Body of pancreas (tissue), 4 donors: ENCODE results near the gene PPIL4. TPM values are rescaled to one million over a fixed set of nuclear protein-coding genes. Genes with fewer than 3 reads are reported as not detected.
"Not testable (repeated sequence)": the region's sequence is repeated elsewhere in the genome, so short reads cannot be mapped to it uniquely, and the experiment has no call there.

ENCODE experiments used
- ATAC-seq: fragments of 150-250 bp; one replicate; pipeline ENCODE4 v1.9.1; 2016
- DNase-seq, 4 donors: peaks; one replicate each; pipeline ENCODE4 v3.0.0-alpha.2; 2019
- H3K27ac ChIP-seq, 4 donors: fragments of 200-600 bp; sonication (generic); 1 replicate in 3 of 4; 2 replicates in 1 of 4; pipeline versions ENCODE4 v1.5.1 to v1.6.1; 2016 to 2019; ENCODE audit warnings: mild to moderate bottlenecking in 1 of 4, mixed read lengths in 1 of 4, moderate library complexity in 1 of 4
- H3K27me3 ChIP-seq, 2 donors: fragments of 200-600 bp; sonication (generic); one replicate each; pipeline ENCODE4 v1.6.0; 2016; ENCODE audit warnings: mild to moderate bottlenecking in 1 of 2
- H3K36me3 ChIP-seq, 2 donors: fragments of 200-600 bp; sonication (generic); replicated peaks in 1 of 2; 2 replicates each; pipeline ENCODE4 v1.5.1; 2016; ENCODE audit warnings: low read depth in 2 of 2; ENCODE audit not compliant: insufficient read depth in 1 of 2
- H3K4me1 ChIP-seq: fragments of 200-600 bp; sonication (generic); one replicate; pipeline ENCODE4 v1.6.0; 2016
- H3K4me3 ChIP-seq, 2 donors: fragments of 200-600 bp; sonication (generic); 1 replicate in 1 of 2; 2 replicates in 1 of 2; pipeline ENCODE4 v1.5.1; 2016 to 2019
- H3K9me3 ChIP-seq, 3 donors: fragments of 200-600 bp; sonication (generic); 1 replicate in 2 of 3; 2 replicates in 1 of 3; pipeline ENCODE4 v1.5.1; 2016
- POLR2A ChIP-seq, 3 donors: fragments of 450-650 bp; IDR thresholded peaks; one replicate each; pipeline ENCODE4 v1.6.1; 2016; ENCODE audit warnings: antibody characterized with exemption in 3 of 3, mild to moderate bottlenecking in 2 of 3
- WGBS, 2 donors: methylation state at CpG; one replicate each; pipeline ENCODE4 v1.1.5; 2017; 5-methylcytosine and 5-hydroxymethylcytosine counted together
- intact Hi-C: fragments of 100-400 bp; cut with DNase I; formaldehyde crosslinking; loops from one replicate; pipeline ENCODE4 v1.15.1; 2023
- total RNA-seq, 2 donors: library from RNA; depleted of rRNA; stranded (reverse); fragments of >200 nt; gene quantifications; one replicate each; pipeline ENCODE4 v1.1.0, GENCODE V29; 2016
- TF ChIP-seq, protein P1 (sequence below), 7 experiments: fragments of 450-650 bp in 4 of 7; fragments of 200-600 bp in 3 of 7; sonication (generic) in 3 of 7; IDR thresholded peaks; one replicate each; pipeline ENCODE4 v1.5.1; 2016 to 2019; ENCODE audit warnings: antibody characterized with exemption in 7 of 7

PPIL4 gene
- total RNA-seq, 2 donors from 2014 or later: 14.5 to 24.1 TPM

DNA sequence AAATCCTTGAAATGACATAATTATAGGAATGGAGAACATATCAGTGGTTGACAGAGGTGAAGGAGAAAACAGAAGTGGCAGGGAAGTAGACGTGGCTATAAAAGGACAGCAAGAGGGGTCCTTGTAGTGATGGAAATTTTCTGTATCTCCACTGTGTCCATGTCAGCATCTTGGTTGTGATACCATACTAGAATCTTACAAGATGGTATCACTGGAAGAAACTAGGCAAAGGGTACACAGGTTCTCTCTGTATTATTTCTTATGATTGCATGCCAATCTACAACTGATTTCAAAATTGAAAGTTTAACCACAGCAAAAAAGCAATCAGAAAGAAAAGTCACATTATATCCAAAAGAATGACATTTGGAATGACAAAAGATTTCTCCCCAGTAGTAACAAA lies 44.6 kb downstream of the PPIL4 start:
- no peaks in the 10 kb centered on the region for H3K9me3 ChIP-seq
- DNase-seq: no peak
- TF ChIP-seq POLR2A (IDR thresholded peaks at IDR 0.05): no peak
- TF ChIP-seq, protein P1, sequence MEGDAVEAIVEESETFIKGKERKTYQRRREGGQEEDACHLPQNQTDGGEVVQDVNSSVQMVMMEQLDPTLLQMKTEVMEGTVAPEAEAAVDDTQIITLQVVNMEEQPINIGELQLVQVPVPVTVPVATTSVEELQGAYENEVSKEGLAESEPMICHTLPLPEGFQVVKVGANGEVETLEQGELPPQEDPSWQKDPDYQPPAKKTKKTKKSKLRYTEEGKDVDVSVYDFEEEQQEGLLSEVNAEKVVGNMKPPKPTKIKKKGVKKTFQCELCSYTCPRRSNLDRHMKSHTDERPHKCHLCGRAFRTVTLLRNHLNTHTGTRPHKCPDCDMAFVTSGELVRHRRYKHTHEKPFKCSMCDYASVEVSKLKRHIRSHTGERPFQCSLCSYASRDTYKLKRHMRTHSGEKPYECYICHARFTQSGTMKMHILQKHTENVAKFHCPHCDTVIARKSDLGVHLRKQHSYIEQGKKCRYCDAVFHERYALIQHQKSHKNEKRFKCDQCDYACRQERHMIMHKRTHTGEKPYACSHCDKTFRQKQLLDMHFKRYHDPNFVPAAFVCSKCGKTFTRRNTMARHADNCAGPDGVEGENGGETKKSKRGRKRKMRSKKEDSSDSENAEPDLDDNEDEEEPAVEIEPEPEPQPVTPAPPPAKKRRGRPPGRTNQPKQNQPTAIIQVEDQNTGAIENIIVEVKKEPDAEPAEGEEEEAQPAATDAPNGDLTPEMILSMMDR (IDR thresholded peaks at IDR 0.05): no peak
- no peak for ATAC-seq
- 92 to 97% methylated on average over 1 of the region's 1 CpG for WGBS, 2 donors
- H3K4me1 ChIP-seq: no peaks in the 10 kb centered on the region
- H3K27ac ChIP-seq: no peak overlapping the region
- no peak overlapping the region for H3K4me3 ChIP-seq
- intact Hi-C loops: no loop called here
- peaks cover 0 to 2% of the 10 kb centered on the region in 2 donors for H3K36me3 ChIP-seq
- H3K27me3 ChIP-seq: no peaks in the 10 kb centered on the region

GRCh38 chr6:149500096-149500495 lies 45.7 kb downstream of the PPIL4 start:
- DNase-seq (no peak), ATAC-seq (no peak)
- 75 to 92% methylated on average over 1 of the region's 1 CpG for WGBS, 2 donors
- H3K36me3 ChIP-seq: peaks cover 0 to 2% of the 10 kb centered on the region in 2 donors
- no peaks in the 10 kb centered on the region for H3K27me3 ChIP-seq
- no peak overlapping the region for H3K4me3 ChIP-seq
- intact Hi-C loops: no loop called here
- no peak for TF ChIP-seq POLR2A (IDR thresholded peaks at IDR 0.05)
- TF ChIP-seq, protein P1 (IDR thresholded peaks at IDR 0.05): no peak
- no peaks in the 10 kb centered on the region for H3K9me3 ChIP-seq
- H3K4me1 ChIP-seq: no peaks in the 10 kb centered on the region
- no peak overlapping the region for H3K27ac ChIP-seq

- TF ChIP-seq, protein P1 (IDR thresholded peaks at IDR 0.05): no peak
- TF ChIP-seq POLR2A (IDR thresholded peaks at IDR 0.05): no peak
- Histone ChIP-seq H3K36me3 (no peaks in the 10 kb centered on the region), H3K9me3 (no peaks in the 10 kb centered on the region), H3K4me1 (no peaks in the 10 kb centered on the region), H3K4me3 (no peak overlapping the region), H3K27ac (peak overlapping the region in 1 of 4 donors; percentile 21), H3K27me3 (no peaks in the 10 kb centered on the region)
- WGBS, 2 donors: 59 to 68% methylated on average over 3 of the region's 3 CpGs
- ATAC-seq (no peak), DNase-seq (no peak)
- intact Hi-C loops: no loop called here
These were observed 46.8 kb downstream of the PPIL4 start for GRCh38 chr6:149499066-149499465.

DNA sequence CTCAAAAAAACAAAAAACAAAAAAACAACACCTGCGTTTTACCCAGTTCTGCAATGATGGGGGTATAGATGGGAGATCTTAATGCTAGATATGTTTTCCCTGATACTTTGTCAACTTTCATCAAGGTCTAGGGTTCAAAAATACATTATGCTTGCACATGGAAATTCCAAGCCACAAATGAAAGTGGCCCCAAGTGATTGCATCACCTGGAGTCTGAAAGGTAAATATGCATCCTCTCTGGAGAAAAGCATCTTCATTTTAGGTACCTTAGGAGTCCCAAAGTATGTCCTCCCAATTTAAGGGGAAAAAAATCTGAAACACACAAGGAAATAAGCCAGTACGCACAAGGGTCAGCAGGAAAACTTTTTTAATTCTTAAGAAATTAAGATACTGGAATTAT lies 48.5 kb downstream of the PPIL4 start:
- Histone ChIP-seq H3K4me3 (no peak overlapping the region), H3K27ac (no peak overlapping the region), H3K36me3 (no peaks in the 10 kb centered on the region), H3K9me3 (no peaks in the 10 kb centered on the region), H3K4me1 (no peaks in the 10 kb centered on the region), H3K27me3 (no peaks in the 10 kb centered on the region)
- intact Hi-C loops: no loop called here
- TF ChIP-seq, protein P1 (IDR thresholded peaks at IDR 0.05): no peak
- TF ChIP-seq POLR2A (IDR thresholded peaks at IDR 0.05): no peak
- ATAC-seq: no peak
- 90 to 100% methylated on average over 2 of the region's 2 CpGs for WGBS, 2 donors
- no peak for DNase-seq

DNA sequence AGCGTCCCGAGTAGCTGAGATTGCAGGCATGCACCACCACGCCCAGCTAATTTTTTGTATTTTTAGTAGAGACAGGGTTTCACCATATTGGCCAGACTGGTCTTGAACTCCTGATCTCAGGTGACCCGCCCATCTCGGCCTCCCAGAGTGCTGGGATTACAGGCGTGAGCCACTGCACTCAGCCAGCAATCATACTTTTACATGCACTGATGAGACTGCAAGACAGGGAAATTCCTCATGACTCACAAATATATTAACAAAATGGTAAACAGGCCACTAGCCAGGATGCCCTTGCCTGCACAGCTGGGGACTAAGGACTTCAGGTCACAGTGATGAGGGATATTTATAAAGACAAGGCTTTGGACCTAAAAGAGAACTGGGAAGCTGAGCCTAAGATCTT lies 49.2 kb downstream of the PPIL4 start:
- H3K36me3 ChIP-seq, H3K27me3 ChIP-seq, intact Hi-C loops, ATAC-seq, H3K27ac ChIP-seq, H3K4me3 ChIP-seq, H3K4me1 ChIP-seq, H3K9me3 ChIP-seq, DNase-seq: not testable (repeated sequence)
- 92 to 93% methylated on average over 6 of the region's 6 CpGs for WGBS, 2 donors

DNA sequence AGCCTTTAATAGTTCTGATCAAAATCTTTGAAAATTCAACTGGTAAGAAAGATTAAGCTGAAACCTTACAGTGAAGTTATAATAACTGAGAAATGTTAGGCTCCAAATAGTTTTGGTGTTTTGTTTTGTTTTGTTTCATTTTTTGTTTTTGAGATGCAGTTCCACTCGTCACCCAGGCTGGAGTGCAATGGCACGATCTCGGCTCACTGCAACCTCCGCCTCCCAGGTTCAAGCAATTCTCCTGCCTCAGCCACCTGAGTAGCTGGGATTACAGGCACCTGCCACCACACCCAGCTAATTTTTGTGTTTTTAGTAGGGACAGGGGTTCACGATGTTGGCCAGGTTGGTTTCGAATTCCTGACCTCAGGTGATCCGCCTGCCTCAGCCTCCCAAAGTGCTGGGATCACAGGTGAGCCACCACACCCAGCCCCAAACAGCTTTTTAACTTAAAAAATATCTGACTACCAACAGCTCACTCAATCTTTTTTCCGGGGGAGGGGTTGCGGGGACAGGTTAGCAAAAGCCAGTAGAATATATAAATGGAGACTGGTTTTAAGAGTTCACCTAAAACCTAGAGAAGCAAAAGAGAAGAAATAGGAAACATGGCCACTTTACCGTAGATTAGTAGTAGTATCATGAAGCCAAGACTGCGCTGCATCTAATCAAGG lies 50.4 kb downstream of the PPIL4 start:
- H3K36me3 ChIP-seq, intact Hi-C loops, DNase-seq, H3K4me1 ChIP-seq, H3K9me3 ChIP-seq, H3K27ac ChIP-seq, H3K27me3 ChIP-seq, ATAC-seq, H3K4me3 ChIP-seq: not testable (repeated sequence)
- WGBS, 2 donors: 89 to 91% methylated on average over 10 to 11 of the region's 11 CpGs

DNA sequence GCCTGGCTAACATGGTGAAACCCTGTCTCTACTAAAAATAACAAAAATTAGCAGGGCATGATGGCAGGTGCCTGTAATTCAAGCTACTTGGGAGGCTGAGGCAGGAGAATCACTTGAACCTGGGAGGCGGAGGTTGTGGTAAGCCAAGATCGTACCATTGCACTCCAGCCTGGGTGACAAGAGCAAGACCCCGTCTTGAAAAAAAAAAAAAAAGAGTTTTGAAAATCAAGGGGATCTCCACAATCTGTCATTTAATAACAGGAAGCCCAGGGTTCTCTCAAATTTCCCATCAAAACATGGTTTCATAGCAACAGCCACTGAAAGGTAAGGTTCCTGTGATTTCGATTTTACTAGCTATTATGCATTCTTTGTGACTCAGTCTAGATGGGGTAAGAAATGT lies 51.0 kb downstream of the PPIL4 start:
- WGBS, 2 donors: 88 to 91% methylated on average over 4 of the region's 4 CpGs
- not testable (repeated sequence) for DNase-seq, ATAC-seq

More for the DNA sequence above, 51.0 kb downstream of the PPIL4 start:
- H3K36me3 ChIP-seq, H3K9me3 ChIP-seq, H3K4me1 ChIP-seq, H3K27me3 ChIP-seq, H3K4me3 ChIP-seq, H3K27ac ChIP-seq, intact Hi-C loops: not testable (repeated sequence)
